CD14-positive monocyte (primary cell): ENCODE results near the gene DCAF12. TPM values are rescaled to one million over a fixed set of nuclear protein-coding genes. Genes with fewer than 3 reads are reported as not detected.

Experiments used
- DNase-seq, 3 donors: peaks; one replicate each; pipeline ENCODE4 v3.0.0-alpha.2; 2011 to 2022
- H2AFZ ChIP-seq: 2 replicates; pipeline ENCODE4 v1.6.0; 2012; ENCODE audit warnings: mild to moderate bottlenecking, low read depth, low read length, inconsistent platforms; ENCODE audit not compliant: insufficient read depth, poor library complexity, severe bottlenecking
- H3K27ac ChIP-seq, 2 donors: 1 replicate in 1 of 2; 2 replicates in 1 of 2; pipeline ENCODE4 v1.5.1; 2012 to 2013; ENCODE audit warnings: low read length in 2 of 2, control low read depth in 1 of 2, inconsistent platforms in 1 of 2, low read depth in 1 of 2, mild to moderate bottlenecking in 1 of 2
- H3K27me3 ChIP-seq, 2 donors: one replicate each; pipeline versions ENCODE4 v1.6.0 to v1.6.1; 2011 to 2013; ENCODE audit warnings: low read length in 2 of 2; ENCODE audit not compliant: control insufficient read depth in 2 of 2, insufficient read depth in 2 of 2
- H3K36me3 ChIP-seq, 2 donors: replicated peaks in 1 of 2; 1 replicate in 1 of 2; 2 replicates in 1 of 2; pipeline versions ENCODE4 v1.5.1 to v1.6.1; 2012 to 2013; ENCODE audit warnings: low read length in 2 of 2, control low read depth in 1 of 2, inconsistent platforms in 1 of 2, mild to moderate bottlenecking in 1 of 2; ENCODE audit not compliant: insufficient read depth in 2 of 2, control insufficient read depth in 1 of 2
- H3K4me1 ChIP-seq, 2 donors: 1 replicate in 1 of 2; 2 replicates in 1 of 2; pipeline versions ENCODE4 v1.5.1 to v1.6.1; 2012 to 2013; ENCODE audit warnings: low read length in 2 of 2, control low read depth in 1 of 2, inconsistent platforms in 1 of 2, mild to moderate bottlenecking in 1 of 2, moderate library complexity in 1 of 2; ENCODE audit not compliant: insufficient read depth in 2 of 2, control insufficient read depth in 1 of 2
- H3K4me2 ChIP-seq: replicated peaks from 2 replicates; pipeline ENCODE3; 2012; ENCODE audit warnings: low read length, moderate library complexity, mild to moderate bottlenecking; ENCODE audit not compliant: poor library complexity, severe bottlenecking; ENCODE audit errors: extremely low read depth
- H3K4me3 ChIP-seq, 3 experiments: fragments of 200-600 bp in 1 of 3; sonication (generic) in 1 of 3; replicated peaks in 1 of 3; 1 replicate in 2 of 3; 2 replicates in 1 of 3; pipeline ENCODE4 v1.5.1; 2011 to 2013; ENCODE audit warnings: low read length in 3 of 3, mild to moderate bottlenecking in 3 of 3, control low read depth in 2 of 3, low read depth in 2 of 3, inconsistent platforms in 1 of 3, moderate library complexity in 1 of 3
- H3K79me2 ChIP-seq: 2 replicates; pipeline ENCODE4 v1.6.0; 2012; ENCODE audit warnings: mild to moderate bottlenecking, control low read depth, inconsistent platforms, low read length, moderate library complexity; ENCODE audit not compliant: insufficient read depth
- H3K9ac ChIP-seq: 2 replicates; pipeline ENCODE4 v1.6.0; 2017; ENCODE audit warnings: low read length, mild to moderate bottlenecking; ENCODE audit not compliant: insufficient read depth, poor library complexity, severe bottlenecking
- H3K9me3 ChIP-seq, 2 donors: replicated peaks in 1 of 2; 1 replicate in 1 of 2; 2 replicates in 1 of 2; pipeline versions ENCODE4 v1.5.1 to v1.6.1; 2012 to 2013; ENCODE audit warnings: low read length in 2 of 2, control low read depth in 1 of 2; ENCODE audit not compliant: control insufficient read depth in 1 of 2, insufficient read depth in 1 of 2
- H4K20me1 ChIP-seq: 2 replicates; pipeline ENCODE4 v1.6.0; 2012; ENCODE audit warnings: mild to moderate bottlenecking, low read length, control low read depth, moderate library complexity; ENCODE audit not compliant: insufficient read depth
- H3K27ac Mint-ChIP-seq, 7 donors: one replicate each; pipeline ENCODE4 v1.8.0; 2020; ENCODE audit warnings: mild to moderate bottlenecking in 7 of 7, mixed read lengths in 7 of 7, moderate library complexity in 6 of 7, inconsistent platforms in 2 of 7
- H3K27me3 Mint-ChIP-seq, 3 donors: one replicate each; pipeline ENCODE4 v1.8.0; 2021 to 2022; ENCODE audit warnings: low read depth in 3 of 3, mild to moderate bottlenecking in 3 of 3, mixed read lengths in 3 of 3, moderate library complexity in 3 of 3, inconsistent platforms in 1 of 3
- H3K36me3 Mint-ChIP-seq, 2 donors: one replicate each; pipeline ENCODE4 v1.8.0; 2020; ENCODE audit warnings: mixed read lengths in 2 of 2, inconsistent platforms in 1 of 2, mild to moderate bottlenecking in 1 of 2
- H3K4me1 Mint-ChIP-seq: one replicate; pipeline ENCODE4 v1.8.0; 2020; ENCODE audit warnings: mild to moderate bottlenecking, mixed read lengths
- H3K4me3 Mint-ChIP-seq, 2 donors: one replicate each; pipeline ENCODE4 v1.8.0; 2020; ENCODE audit warnings: mild to moderate bottlenecking in 2 of 2, mixed read lengths in 2 of 2, moderate library complexity in 1 of 2
- H3K9me3 Mint-ChIP-seq, 7 donors: one replicate each; pipeline ENCODE4 v1.8.0; 2020 to 2022; ENCODE audit warnings: mixed read lengths in 7 of 7, mild to moderate bottlenecking in 6 of 7, moderate library complexity in 6 of 7, inconsistent platforms in 2 of 7
- CTCF ChIP-seq: fragments of 200-600 bp; IDR thresholded peaks from one replicate; pipeline ENCODE4 v1.8.0; 2022; ENCODE audit warnings: antibody characterized with exemption, mild to moderate bottlenecking
- WGBS: methylation state at CpG from one replicate; pipeline ENCODE4 v1.1.5; 2013; ENCODE audit warnings: missing lambda C conversion rate; ENCODE audit not compliant: insufficient coverage; 5-methylcytosine and 5-hydroxymethylcytosine counted together
- intact Hi-C, 2 donors: fragments of 100-400 bp; cut with micrococcal nuclease; formaldehyde crosslinking; loops; one replicate each; pipeline versions ENCODE4 v1.15.0 to v1.15.1; 2023
- polyA plus RNA-seq, 3 donors: library from polyadenylated mRNA; depleted of rRNA in 1 of 3; unstranded in 2 of 3; stranded (reverse) in 1 of 3; fragments of 300-500 nt in 2 of 3; fragments of >200 nt in 1 of 3; fragmentation: Illumina TruSeq in 2 of 3; gene quantifications; 1 replicate in 2 of 3; 2 replicates in 1 of 3; pipeline ENCODE4 v1.2.3, GENCODE V29; 2012 to 2021

Gene DCAF12
- polyA plus RNA-seq, 3 donors = 14.6 to 35.5 (median 22.4) TPM

- 85% methylated on average over 6 of the region's 6 CpGs for WGBS
- TF ChIP-seq CTCF = no peak
- Mint-ChIP-seq H3K9me3 (peaks cover 0 to 8% (median 0%) of the 10 kb centered on the region in 7 donors), H3K36me3 (no peaks in the 10 kb centered on the region), H3K27me3 (peaks cover 0 to 2% (median 2%) of the 10 kb centered on the region in 3 donors), H3K4me1 (peaks cover 19% of the 10 kb centered on the region), H3K27ac (peak overlapping the region in 1 of 7 donors; percentile 30), H3K4me3 (no peak overlapping the region)
- H3K4me1 ChIP-seq = peaks cover 19 to 21% of the 10 kb centered on the region in 2 donors
- H3K79me2 ChIP-seq = no peaks in the 10 kb centered on the region
- no peaks in the 10 kb centered on the region for H3K27me3 ChIP-seq
- no peaks in the 10 kb centered on the region for H3K36me3 ChIP-seq
- no peaks in the 10 kb centered on the region for H3K9me3 ChIP-seq
- peak overlapping the region; percentile 12 for H3K4me2 ChIP-seq
- DNase-seq = no peak
- no peak overlapping the region for H3K4me3 ChIP-seq
- no peak overlapping the region for H2AFZ ChIP-seq
- no peak overlapping the region for H3K9ac ChIP-seq
- intact Hi-C loops = no loop called here
- no peak overlapping the region for H3K27ac ChIP-seq
- no peaks in the 10 kb centered on the region for H4K20me1 ChIP-seq
Observed at GRCh38 chr9:34169125-34169524, 42.6 kb upstream of the DCAF12 start.

- Mint-ChIP-seq H3K4me3 (no peak overlapping the region), H3K9me3 (peaks cover 0 to 6% (median 0%) of the 10 kb centered on the region in 7 donors), H3K36me3 (no peaks in the 10 kb centered on the region), H3K4me1 (peaks cover 11% of the 10 kb centered on the region), H3K27me3 (no peaks in the 10 kb centered on the region), H3K27ac (peak overlapping the region in 4 of 7 donors; percentile 5 to 66 (median 31))
- Histone ChIP-seq H4K20me1 (no peaks in the 10 kb centered on the region), H3K4me1 (peaks cover 9 to 10% of the 10 kb centered on the region in 2 donors), H3K9ac (no peak overlapping the region), H3K36me3 (no peaks in the 10 kb centered on the region), H3K4me2 (no peak overlapping the region), H3K4me3 (no peak overlapping the region), H3K27ac (no peak overlapping the region), H3K27me3 (no peaks in the 10 kb centered on the region), H3K79me2 (no peaks in the 10 kb centered on the region), H3K9me3 (no peaks in the 10 kb centered on the region), H2AFZ (no peak overlapping the region)
- no peak for TF ChIP-seq CTCF
- WGBS = 50% methylated on average over 1 of the region's 3 CpGs
- intact Hi-C loops = no loop called here
- peak; percentile 57 to 81 (median 66) for DNase-seq
Observed at GRCh38 chr9:34163434-34163833, 36.9 kb upstream of the DCAF12 start.
